Stomach (tissue), 4 donors: ENCODE measurements around the gene MUC5B.
"Not testable (repeated sequence)": the region's sequence is repeated elsewhere in the genome, so short reads cannot be mapped to it uniquely, and the experiment has no call there.

ENCODE experiments used
- POLR2A ChIP-seq, 4 donors: fragments of 450-650 bp; IDR thresholded peaks; one replicate each; pipeline ENCODE4 v1.6.1; 2016; ENCODE audit warnings: antibody characterized with exemption in 4 of 4, control low read depth in 2 of 4, mild to moderate bottlenecking in 1 of 4, moderate library complexity in 1 of 4
- POLR2AphosphoS5 ChIP-seq, 3 donors: sonication (generic); formaldehyde crosslinking; IDR thresholded peaks; one replicate each; pipeline ENCODE4 v1.6.1; 2016; ENCODE audit warnings: antibody characterized with exemption in 3 of 3
- TF ChIP-seq, protein P1 (sequence below), 7 experiments: fragments of 450-650 bp in 4 of 7; fragments of 200-600 bp in 3 of 7; sonication (generic) in 3 of 7; IDR thresholded peaks; one replicate each; pipeline ENCODE4 v1.5.1; 2016 to 2019; ENCODE audit warnings: antibody characterized with exemption in 7 of 7, control low read depth in 2 of 7, mild to moderate bottlenecking in 1 of 7

DNA sequence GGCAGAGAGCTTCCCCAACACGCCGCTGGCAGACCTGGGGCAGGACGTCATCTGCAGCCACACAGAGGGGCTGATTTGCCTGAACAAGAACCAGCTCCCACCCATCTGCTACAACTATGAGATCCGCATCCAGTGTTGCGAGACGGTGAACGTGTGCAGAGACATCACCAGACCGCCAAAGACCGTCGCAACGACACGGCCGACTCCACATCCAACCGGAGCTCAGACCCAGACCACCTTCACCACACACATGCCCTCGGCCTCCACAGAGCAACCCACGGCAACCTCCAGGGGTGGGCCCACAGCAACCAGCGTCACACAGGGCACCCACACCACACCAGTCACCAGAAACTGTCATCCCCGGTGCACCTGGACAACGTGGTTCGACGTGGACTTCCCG lies 38.7 kb upstream of the MUC5B start:
- TF ChIP-seq POLR2A, POLR2AphosphoS5 (IDR thresholded peaks at IDR 0.05): not testable (repeated sequence)
- TF ChIP-seq, protein P1, sequence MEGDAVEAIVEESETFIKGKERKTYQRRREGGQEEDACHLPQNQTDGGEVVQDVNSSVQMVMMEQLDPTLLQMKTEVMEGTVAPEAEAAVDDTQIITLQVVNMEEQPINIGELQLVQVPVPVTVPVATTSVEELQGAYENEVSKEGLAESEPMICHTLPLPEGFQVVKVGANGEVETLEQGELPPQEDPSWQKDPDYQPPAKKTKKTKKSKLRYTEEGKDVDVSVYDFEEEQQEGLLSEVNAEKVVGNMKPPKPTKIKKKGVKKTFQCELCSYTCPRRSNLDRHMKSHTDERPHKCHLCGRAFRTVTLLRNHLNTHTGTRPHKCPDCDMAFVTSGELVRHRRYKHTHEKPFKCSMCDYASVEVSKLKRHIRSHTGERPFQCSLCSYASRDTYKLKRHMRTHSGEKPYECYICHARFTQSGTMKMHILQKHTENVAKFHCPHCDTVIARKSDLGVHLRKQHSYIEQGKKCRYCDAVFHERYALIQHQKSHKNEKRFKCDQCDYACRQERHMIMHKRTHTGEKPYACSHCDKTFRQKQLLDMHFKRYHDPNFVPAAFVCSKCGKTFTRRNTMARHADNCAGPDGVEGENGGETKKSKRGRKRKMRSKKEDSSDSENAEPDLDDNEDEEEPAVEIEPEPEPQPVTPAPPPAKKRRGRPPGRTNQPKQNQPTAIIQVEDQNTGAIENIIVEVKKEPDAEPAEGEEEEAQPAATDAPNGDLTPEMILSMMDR (IDR thresholded peaks at IDR 0.05) = not testable (repeated sequence)
